Erythroblast (primary cell): ENCODE results near the gene MTFR1L.

Source experiments
- DNase-seq, 2 experiments: peaks; one replicate each; lab custom pipeline; 2025; lab: John Stamatoyannopoulos, UW
- GATA1 ChIP-seq: IDR thresholded peaks from 2 replicates; pipeline ENCODE4 v1.6.1; 2011; ENCODE audit warnings: low read depth, mild to moderate bottlenecking, control low read depth, low read length, moderate library complexity
- POLR2A ChIP-seq: IDR thresholded peaks from 2 replicates; pipeline ENCODE4 v1.6.1; 2011; ENCODE audit warnings: mild to moderate bottlenecking, low read length

MTFR1L gene

DNA sequence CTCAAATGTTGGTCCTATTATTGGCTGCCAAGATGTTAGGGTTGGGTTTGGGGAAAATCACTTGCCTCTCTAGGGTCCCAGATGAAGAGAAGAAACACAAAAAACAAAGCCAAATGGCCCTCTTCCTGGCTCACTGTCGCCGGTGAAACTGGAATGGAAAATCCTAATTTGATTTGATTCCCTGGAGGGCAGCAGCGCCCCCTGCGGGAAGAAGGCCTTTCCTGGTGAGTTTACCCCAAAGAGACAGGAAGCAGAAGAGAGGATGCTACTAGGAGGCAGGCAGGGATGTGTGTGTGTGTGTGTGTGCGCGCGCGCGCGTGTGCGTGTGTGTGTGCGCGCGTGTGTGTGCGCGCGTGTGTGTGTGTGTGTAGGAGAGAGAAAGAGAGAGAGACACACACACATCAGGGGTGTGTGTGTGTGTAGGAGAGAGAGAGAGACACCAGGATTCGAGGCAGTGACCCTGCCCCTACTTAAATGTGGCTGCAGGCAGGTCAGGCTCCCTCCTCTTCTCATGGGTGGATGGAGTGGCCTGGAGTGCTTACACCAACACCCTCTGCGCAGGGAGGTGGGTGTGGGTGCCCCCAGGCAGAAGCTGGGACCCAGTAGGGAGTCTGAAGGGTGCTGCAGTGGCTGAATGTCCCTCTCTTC, 22.8 kb upstream of the MTFR1L start:
- DNase-seq = peak in 1 of 2 experiments; percentile 80
- TF ChIP-seq POLR2A (no peak), GATA1 (no peak)

DNA sequence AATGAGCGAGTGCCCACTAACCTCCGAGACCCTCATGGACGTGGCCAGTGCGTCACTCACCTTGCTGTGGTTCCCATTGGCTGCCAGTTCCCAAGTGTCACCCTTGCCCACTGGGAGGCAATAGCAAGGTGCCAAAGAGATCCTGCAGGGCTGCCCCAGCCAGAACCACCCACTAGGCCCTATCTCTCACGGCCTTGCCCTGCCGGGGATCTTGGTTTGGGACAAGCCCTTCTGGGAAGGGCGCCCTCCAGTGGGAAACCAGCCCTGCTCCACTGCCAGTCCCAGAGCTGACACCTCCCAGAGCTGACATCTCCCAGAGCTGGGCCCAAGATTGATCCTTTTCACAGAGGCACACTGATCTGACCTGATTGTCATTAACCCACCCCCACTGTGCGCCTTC, 21.8 kb upstream of the MTFR1L start:
- DNase-seq = peak in 1 of 2 experiments; percentile 58
- TF ChIP-seq GATA1 (no peak), POLR2A (no peak)

DNA sequence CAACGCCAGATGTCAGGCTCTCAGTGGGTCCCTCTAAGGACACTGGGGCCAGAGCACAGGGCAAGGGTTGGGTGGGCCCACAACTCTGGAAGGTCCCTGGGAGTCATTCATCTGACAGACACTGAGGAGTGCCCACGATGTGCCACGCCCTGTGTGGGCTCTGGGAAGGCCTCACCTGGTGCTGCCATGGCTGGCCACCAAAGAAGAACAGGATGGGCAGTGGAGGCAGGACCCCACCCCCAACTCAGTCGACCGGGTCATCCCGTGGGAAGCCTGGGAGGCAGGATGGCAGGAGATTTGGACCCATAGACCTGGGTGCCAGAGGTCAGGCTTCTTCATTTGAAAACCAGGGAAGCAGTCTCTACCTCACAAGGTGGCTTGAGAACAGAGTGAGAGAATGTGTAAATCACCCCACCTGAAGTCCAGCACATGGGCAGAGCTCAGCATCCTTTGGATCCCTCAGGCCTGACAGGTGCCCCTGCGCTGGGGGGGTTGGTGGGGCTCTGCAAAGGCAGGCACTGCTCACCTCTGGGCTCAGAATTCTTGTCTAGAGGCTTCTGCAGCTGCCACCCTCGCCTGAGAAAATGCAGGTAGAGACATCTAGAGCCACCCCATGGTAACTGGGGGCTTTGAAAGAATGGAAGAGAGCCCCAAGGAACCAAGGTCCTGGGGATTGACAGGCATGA, 20.9 kb upstream of the MTFR1L start:
- DNase-seq = no peak

DNA sequence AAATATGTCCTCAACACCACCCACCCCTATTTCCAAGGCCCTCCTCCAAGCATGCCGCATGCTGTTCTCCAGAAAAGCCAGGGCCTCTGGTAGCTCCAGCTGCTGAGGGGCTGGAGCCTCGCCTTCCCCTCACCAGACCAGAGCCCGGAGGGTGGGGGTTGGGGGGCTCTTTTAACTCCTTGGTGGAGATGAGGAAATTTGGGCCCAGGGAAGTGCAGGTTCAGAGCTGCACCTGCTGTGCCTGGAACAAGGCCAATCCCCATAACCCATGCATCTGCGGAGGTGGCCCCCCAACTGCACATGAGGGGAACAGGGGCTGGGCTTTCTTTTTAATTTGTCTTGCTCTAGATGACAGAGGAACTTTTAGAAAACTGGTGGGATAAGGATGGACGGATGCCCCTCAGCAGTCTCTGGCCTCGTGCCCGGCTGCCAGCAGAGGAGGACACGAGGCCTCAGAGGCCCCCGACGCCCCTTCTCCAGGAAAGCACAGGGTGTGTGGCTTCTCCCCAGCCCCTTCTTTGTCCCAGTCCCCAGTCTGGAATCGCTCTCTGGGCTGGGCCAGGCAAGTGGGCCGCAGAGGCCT, 20.3 kb upstream of the MTFR1L start:
- TF ChIP-seq GATA1 (no peak), POLR2A (no peak)
- DNase-seq = no peak

More for the DNA sequence above, 20.9 kb upstream of the MTFR1L start:
- no peak for TF ChIP-seq GATA1
- TF ChIP-seq POLR2A = no peak

DNA sequence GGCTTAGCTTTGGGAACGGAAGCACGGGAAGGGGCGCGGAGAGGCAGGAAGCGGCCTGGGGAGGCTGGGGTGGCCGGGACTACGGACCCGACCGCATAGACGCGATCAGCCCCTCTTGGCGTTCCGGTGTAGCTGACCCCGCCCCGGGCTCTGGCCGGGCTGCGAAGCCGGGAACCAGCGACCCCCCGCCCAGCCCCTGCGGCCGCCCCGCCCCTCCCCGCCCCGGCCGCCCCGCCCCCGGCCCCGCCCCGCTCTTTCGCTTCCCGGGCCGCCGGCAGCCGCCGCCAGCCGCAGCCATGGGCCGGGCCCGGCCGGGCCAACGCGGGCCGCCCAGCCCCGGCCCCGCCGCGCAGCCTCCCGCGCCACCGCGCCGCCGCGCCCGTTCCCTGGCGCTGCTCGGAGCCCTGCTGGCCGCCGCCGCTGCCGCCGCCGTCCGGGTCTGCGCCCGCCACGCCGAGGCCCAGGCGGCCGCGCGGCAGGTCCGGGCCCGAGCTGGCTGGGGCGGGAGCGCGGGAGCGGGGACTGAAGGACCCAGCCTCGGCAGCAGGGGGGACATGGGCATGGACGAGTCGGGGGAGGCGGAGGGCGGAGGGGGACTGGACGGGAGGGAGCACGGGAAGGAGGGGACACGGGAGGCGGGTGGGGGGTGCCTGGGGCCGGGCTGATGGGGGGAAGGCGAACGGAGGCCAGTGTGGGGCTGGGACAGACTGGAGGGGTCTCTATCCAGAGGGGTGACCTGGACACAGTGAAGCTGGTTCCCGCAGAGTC, 19.6 kb upstream of the MTFR1L start, which contains the start of gene SELENON:
SELENON (plus strand) TSS at position 259 of the 768 bp plus-strand sequence; CDS start at position 297, 38 bp downstream.
- peak in 1 of 2 experiments; percentile 51 for DNase-seq
- TF ChIP-seq GATA1 (no peak), POLR2A (no peak)

DNA sequence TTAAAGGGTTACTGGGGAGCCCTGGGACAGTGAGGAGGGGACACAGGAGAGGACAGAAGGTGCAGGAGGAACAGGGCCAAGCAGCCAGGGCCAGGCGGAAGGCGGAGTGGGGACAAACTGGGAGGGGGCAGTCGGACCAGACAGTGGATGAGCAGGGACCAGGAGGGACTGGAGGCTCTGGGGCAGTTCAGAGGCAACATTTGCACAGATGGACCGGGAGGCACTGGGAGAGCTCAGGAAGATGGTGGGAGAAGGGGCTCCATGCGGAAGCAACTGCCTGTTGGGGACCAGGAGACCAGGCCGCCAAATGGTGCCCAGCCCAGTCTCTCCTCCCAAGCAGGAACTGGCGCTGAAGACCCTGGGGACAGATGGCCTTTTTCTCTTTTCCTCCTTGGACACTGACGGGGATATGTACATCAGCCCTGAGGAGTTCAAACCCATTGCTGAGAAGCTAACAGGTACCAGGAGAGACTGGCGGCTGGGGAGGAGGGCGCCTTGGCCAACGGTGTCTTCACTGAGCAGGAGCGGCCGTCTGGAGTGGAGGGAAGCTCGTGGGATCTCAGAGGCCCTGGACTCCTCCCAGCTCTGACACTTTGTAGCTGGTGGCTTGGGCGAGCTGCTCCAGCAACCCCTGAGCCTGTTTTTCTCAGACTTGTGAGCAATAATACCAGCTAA, 18.9 kb upstream of the MTFR1L start:
- no peak for TF ChIP-seq POLR2A
- DNase-seq = no peak

DNA sequence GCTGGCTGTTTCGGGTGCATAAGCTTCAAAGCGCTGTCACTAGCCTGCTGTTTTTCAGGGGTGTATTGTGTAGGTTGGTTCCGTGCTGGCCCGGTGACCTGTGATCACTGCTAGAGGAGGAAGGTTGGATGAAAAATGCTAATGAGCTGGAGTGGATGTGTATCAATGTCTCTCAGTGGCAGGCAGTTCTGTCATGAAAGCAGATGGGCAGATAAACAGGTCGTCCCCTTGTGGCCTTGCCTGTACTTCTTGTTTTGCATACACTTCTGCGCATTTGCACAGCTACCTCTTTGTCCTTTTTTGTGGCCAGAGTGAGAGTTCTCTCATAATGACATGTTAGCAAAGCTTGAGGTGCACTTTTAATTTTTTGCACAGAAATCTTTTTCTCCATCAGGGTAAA, 16.8 kb upstream of the MTFR1L start:
- DNase-seq = no peak
- TF ChIP-seq GATA1 = no peak
- TF ChIP-seq POLR2A = no peak

DNA sequence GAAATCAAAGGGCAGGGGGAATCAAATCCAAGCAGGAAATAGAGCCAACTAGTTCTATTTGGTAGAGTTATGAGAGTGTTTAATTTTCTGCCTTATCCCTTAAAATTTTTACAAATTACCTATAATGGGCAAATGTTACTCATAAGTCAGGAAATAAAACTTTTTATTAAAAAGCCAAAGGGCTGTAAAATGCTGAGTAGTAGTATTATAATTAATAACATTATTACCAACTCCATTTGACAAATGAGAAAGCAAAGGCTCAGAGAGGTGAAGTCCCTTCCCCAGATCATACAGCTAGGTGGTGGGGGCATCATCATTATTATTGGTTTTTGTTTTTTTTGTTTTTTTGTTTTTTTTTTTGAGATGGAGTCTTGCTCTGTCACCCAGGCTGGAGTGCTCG, 16.4 kb upstream of the MTFR1L start:
- no peak for TF ChIP-seq POLR2A
- no peak for TF ChIP-seq GATA1
- DNase-seq = no peak

DNA sequence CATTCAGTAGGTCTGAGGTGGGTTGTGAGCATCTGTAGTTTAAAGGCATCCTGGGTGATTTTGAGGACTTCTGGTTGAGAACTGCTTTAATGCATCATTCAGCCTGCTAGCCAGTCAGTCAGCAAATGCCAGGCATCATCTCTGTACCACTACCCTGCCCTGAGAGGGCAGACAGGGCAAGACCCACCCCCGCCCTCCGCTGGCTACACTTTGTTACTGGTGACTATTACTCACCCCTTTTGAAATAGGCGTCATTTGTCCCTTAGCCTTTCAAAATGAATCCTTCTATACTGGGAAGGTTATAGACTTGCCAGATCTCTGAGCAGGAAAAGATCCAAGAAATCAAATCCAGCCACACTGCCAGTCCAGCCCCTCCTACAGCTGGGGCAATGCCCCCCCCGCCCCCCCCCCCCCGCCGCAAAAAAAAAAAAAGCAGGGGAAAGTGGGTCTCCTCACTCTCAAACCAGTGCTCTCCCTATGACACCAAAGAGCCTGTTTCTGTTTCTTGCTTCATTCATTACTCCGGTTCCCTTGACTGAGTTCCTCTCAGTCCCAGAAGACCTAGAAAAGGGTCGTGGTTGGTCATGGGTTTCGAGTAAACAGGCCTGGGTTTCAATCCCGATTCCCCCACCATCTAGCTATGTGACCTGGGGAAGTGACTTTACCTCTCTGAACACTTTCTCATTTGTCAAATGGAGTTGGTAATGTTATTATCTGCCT, 15.3 kb upstream of the MTFR1L start:
- TF ChIP-seq POLR2A (no peak), GATA1 (no peak)
- DNase-seq = no peak

DNA sequence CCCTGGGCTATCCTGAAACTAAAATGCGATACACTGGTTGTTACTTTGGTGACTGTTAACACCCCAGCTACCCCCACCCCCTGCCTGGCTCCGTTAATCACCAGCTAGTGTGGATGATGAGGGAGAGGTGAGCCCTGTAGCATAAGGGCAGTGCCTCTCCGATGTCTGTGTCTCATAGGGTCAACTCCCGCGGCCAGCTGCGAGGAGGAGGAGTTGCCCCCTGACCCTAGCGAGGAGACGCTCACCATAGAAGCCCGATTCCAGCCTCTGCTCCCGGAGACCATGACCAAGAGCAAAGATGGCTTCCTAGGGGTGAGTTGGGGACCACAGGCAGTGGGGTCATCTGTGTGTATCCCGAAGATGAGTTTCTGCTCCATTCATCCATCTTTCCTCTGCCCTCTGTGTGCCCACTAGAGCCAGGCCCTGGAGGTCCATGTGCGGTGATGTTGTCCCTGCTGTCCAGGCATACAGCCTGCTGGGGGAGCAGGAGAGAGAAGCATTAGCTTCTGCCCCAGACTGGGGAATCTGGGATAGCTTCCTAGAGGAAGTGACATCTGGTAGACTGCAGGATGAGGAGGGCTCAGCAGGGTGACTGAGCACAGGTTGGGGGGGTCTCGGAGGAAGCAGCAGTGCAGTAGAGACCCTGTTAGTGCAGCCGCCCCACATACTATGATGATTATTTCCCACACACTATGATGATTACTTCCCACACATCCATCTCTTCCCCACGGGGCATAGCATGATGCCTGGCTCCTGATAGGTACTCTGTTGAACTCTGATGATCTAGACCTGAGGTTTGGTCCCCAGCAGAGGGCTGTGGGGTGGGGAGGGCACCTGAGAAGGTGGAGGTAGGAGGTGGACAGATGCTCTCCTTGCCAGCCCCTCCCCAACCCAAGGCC, 14.5 kb upstream of the MTFR1L start:
- no peak for TF ChIP-seq GATA1
- TF ChIP-seq POLR2A = no peak

DNA sequence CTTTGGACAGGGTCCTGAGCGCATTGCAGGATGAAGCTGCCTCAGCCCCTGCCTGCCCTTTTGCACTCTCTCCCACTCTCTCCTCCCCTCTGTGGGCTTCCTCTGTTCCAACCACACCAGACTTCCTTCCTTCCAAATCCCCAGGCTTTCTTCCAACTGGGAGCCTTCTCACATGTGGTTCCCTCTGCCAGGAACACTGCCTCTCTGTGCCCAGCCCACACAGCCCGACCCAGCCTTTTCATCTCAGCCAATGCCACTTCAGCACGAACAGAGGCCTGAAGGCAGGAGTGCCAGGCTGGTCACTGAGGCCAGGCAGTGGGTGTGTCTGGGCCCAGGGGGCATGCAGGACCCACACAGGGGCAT, 13.9 kb upstream of the MTFR1L start:
- TF ChIP-seq POLR2A = no peak
- DNase-seq = no peak

More for the DNA sequence above, 14.5 kb upstream of the MTFR1L start:
- DNase-seq = no peak

DNA sequence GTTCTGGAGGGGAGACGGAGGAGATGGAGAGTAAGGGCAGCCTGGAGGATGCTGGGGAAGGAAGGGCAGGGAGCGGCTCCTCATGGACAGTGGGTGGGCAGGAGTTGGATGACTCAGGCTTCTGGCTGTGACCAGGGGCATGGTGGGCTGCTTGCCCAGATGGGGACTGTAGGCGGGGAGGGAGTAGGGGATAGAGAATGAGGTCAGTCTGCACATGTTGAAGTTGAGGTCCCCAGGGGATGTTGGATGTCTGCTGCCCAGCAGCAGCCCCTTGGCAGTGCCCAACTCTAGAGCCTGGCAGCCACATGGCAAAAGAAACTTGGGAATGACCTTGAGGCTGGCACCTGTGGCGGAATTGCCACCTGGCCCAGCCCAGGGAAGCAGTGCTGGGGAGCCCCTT, 13.3 kb upstream of the MTFR1L start:
- no peak for DNase-seq
- no peak for TF ChIP-seq POLR2A
- no peak for TF ChIP-seq GATA1
